Panc1 (cell line): Measurements from ENCODE around the gene NPAS2. TPM values are rescaled to one million over a fixed set of nuclear protein-coding genes. Genes with fewer than 3 reads are reported as not detected.

Experiments
- ATAC-seq: fragments of 200-7000 bp; cut with Tn5 transposase; 2 replicates; pipeline ENCODE4 v1.9.1; 2020; ENCODE audit warnings: mild to moderate bottlenecking, moderate library complexity
- BruUV-seq: library from RNA; stranded (reverse); fragments of 400-500 nt; replicated peaks from 2 replicates; lab custom pipeline; 2021; lab: Mats Ljungman, UMichigan
- CTCF ChIA-PET: fragments of 300-600 bp; sonication (Branson Sonifier 250); formaldehyde crosslinking; loops from one replicate; lab custom pipeline; 2022; ENCODE audit warnings: antibody characterized with exemption; lab: Charles Lee
- POLR2A ChIA-PET: fragments of 300-600 bp; sonication (Branson Sonifier 250); formaldehyde crosslinking; loops from one replicate; lab custom pipeline; 2022; ENCODE audit warnings: antibody characterized with exemption; lab: Charles Lee
- DNase-seq: peaks from one replicate; pipeline ENCODE4 v3.0.0-alpha.2; 2010; ENCODE audit warnings: low read depth, low spot score
- H3K27ac ChIP-seq: 2 replicates; pipeline ENCODE4 v1.5.1; 2011; ENCODE audit warnings: mild to moderate bottlenecking, low read length, inconsistent platforms
- H3K27me3 ChIP-seq: fragments of 200-500 bp; sonication (Bioruptor generic); 2 replicates; pipeline ENCODE4 v1.6.0; 2014; ENCODE audit warnings: low read length, inconsistent platforms; ENCODE audit not compliant: control insufficient read depth, insufficient read depth
- H3K36me3 ChIP-seq: fragments of 200-500 bp; sonication (Bioruptor generic); 2 replicates; pipeline ENCODE4 v1.5.1; 2014; ENCODE audit warnings: inconsistent platforms, mild to moderate bottlenecking, low read length, moderate library complexity; ENCODE audit not compliant: control insufficient read depth, insufficient read depth
- H3K4me1 ChIP-seq: 2 replicates; pipeline ENCODE4 v1.5.1; 2011; ENCODE audit warnings: inconsistent platforms, mild to moderate bottlenecking, low read length, moderate library complexity; ENCODE audit not compliant: control insufficient read depth, insufficient read depth
- H3K4me3 ChIP-seq, 2 experiments: 2 replicates each; pipeline ENCODE4 v1.5.1; 2011 to 2012; ENCODE audit warnings: low read depth in 2 of 2, low read length in 2 of 2, mild to moderate bottlenecking in 2 of 2, inconsistent platforms in 1 of 2, moderate library complexity in 1 of 2
- H3K9me3 ChIP-seq: fragments of 200-500 bp; sonication (Bioruptor generic); 2 replicates; pipeline ENCODE4 v1.5.1; 2014; ENCODE audit warnings: low read depth, mild to moderate bottlenecking, inconsistent platforms, low read length, moderate library complexity; ENCODE audit not compliant: control insufficient read depth, insufficient read depth
- CTCF ChIP-seq: fragments of 450-650 bp; IDR thresholded peaks from 2 replicates; pipeline ENCODE4 v1.5.1; 2017; ENCODE audit warnings: mild to moderate bottlenecking
- POLR2AphosphoS5 ChIP-seq: IDR thresholded peaks from 2 replicates; pipeline ENCODE4 v1.6.1; 2012; ENCODE audit warnings: mild to moderate bottlenecking, low read depth, low read length, moderate library complexity
- REST ChIP-seq, 2 experiments: IDR thresholded peaks; 2 replicates each; pipeline ENCODE4 v1.6.1; 2011 to 2012; ENCODE audit warnings: low read depth in 2 of 2, control low read depth in 1 of 2, low read length in 1 of 2, mild to moderate bottlenecking in 1 of 2, moderate library complexity in 1 of 2; ENCODE audit not compliant: insufficient read depth in 1 of 2
- SIN3A ChIP-seq: IDR thresholded peaks from 2 replicates; pipeline ENCODE4 v1.6.1; 2012; ENCODE audit warnings: low read depth, mild to moderate bottlenecking, low read length, moderate library complexity, borderline replicate concordance; ENCODE audit not compliant: insufficient read depth
- TCF7L2 ChIP-seq: IDR thresholded peaks from 2 replicates; pipeline ENCODE4 v1.6.1; 2011; ENCODE audit warnings: mild to moderate bottlenecking, low read depth, low read length, inconsistent platforms
- in situ Hi-C: cut with HindIII; loops from 2 replicates; pipeline ENCODE4 v1.10.0; 2016; ENCODE audit warnings: low sequenced_read_pairs, low pct_unique_long_range_greater_than_20kb
- intact Hi-C: fragments of 100-400 bp; cut with micrococcal nuclease; formaldehyde crosslinking; loops from one replicate; pipeline ENCODE4 v1.10.0; 2022; ENCODE audit not compliant: unreplicated experiment
- total RNA-seq: library from RNA; stranded (reverse); gene quantifications from one replicate; pipeline ENCODE4 v1.2.1, GENCODE V29; 2021; ENCODE audit not compliant: unreplicated experiment

NPAS2 gene
- total RNA-seq, 1 experiment from 2014 or later: 72.8 TPM

- no peak for ATAC-seq
- Histone ChIP-seq H3K9me3 (no peaks in the 10 kb centered on the region), H3K27me3 (no peaks in the 10 kb centered on the region), H3K4me3 (no peak overlapping the region), H3K4me1 (peaks cover 11% of the 10 kb centered on the region), H3K27ac (no peak overlapping the region), H3K36me3 (0 out of 2 replicates have a peak, but pooled peaks cover 4% of the 10 kb centered on the region)
- ChIA-PET POLR2A (interaction anchor here (0.6 kb wide), 1 partner anchor 392 kb away, joined by 6 read pairs; no protein-coding TSS in a partner anchor), CTCF (interaction anchor here (0.5 kb wide), 1 partner anchor 385 kb away, joined by 8 read pairs; no protein-coding TSS in a partner anchor)
- intact Hi-C loops (loop anchor here (5.0 kb wide), 1 partner anchor 256 kb away; no protein-coding TSS in a partner anchor), in situ Hi-C loops (no loop called here)
- BruUV-seq: no TSS peak
- no peak for DNase-seq
- TF ChIP-seq SIN3A (no peak), REST (IDR thresholded peaks at IDR 0.05; ENCODE audit: insufficient read depth in 1 of 2, low read depth in 2 of 2, low read length in 1 of 2) (no peak), POLR2AphosphoS5 (no peak), TCF7L2 (no peak), CTCF (no peak)
These were observed 168.0 kb downstream of the NPAS2 start for GRCh38 chr2:100987974-100988373.

- POLR2A ChIA-PET: interaction anchor here (0.7 kb wide), 1 partner anchor 647 kb away, joined by 3 read pairs; no protein-coding TSS in a partner anchor
- no peaks in the 10 kb centered on the region for H3K9me3 ChIP-seq
- TF ChIP-seq TCF7L2: no peak
- no peak for TF ChIP-seq CTCF
- no peak for TF ChIP-seq REST (IDR thresholded peaks at IDR 0.05; ENCODE audit: insufficient read depth in 1 of 2, low read depth in 2 of 2, low read length in 1 of 2)
- no peak for TF ChIP-seq SIN3A
- no peak for TF ChIP-seq POLR2AphosphoS5
- ATAC-seq: no peak
- H3K27me3 ChIP-seq: no peaks in the 10 kb centered on the region
- no peak overlapping the region for H3K4me3 ChIP-seq
- intact Hi-C loops: loop anchor here (5.0 kb wide), 1 partner anchor 257 kb away; no protein-coding TSS in a partner anchor
- H3K36me3 ChIP-seq: 0 out of 2 replicates have a peak, but pooled peaks cover 4% of the 10 kb centered on the region
- DNase-seq: no peak
- CTCF ChIA-PET: interaction anchor here (0.5 kb wide), 1 partner anchor 385 kb away, joined by 8 read pairs; no protein-coding TSS in a partner anchor
- in situ Hi-C loops: no loop called here
- no peak overlapping the region for H3K27ac ChIP-seq
- peaks cover 6% of the 10 kb centered on the region for H3K4me1 ChIP-seq
- BruUV-seq: no TSS peak
These were observed 168.9 kb downstream of the NPAS2 start for GRCh38 chr2:100988630-100989417.
